Keratinocyte (primary cell): Measurements from ENCODE around the gene ANKZF1. TPM values are rescaled to one million over a fixed set of nuclear protein-coding genes. Genes with fewer than 3 reads are reported as not detected.

Source experiments
- DNase-seq: peaks from one replicate; pipeline ENCODE4 v3.0.0-alpha.2; 2011; ENCODE audit warnings: low read depth, missing footprints, low spot score
- FAIRE-seq: peaks from 2 replicates; lab custom pipeline; 2011; peaks lifted over from hg19 to GRCh38; lab: Jason Lieb, UNC
- H2AFZ ChIP-seq: 2 replicates; pipeline ENCODE4 v1.6.0; 2012; ENCODE audit warnings: low read length, control low read depth, inconsistent platforms; ENCODE audit not compliant: control insufficient read depth
- H3K27ac ChIP-seq: 2 replicates; pipeline ENCODE4 v1.5.1; 2011; ENCODE audit warnings: low read length; ENCODE audit not compliant: control insufficient read depth, insufficient read depth
- H3K27me3 ChIP-seq: 3 replicates; pipeline ENCODE4 v1.6.0; 2011; ENCODE audit warnings: low read length; ENCODE audit not compliant: control insufficient read depth, insufficient read depth; ENCODE audit errors: extremely low read depth
- H3K36me3 ChIP-seq, 2 experiments: 2 replicates in 1 of 2; 3 replicates in 1 of 2; pipeline ENCODE4 v1.5.1; 2011; ENCODE audit warnings: low read length in 2 of 2, mild to moderate bottlenecking in 1 of 2; ENCODE audit not compliant: control insufficient read depth in 2 of 2, insufficient read depth in 2 of 2; ENCODE audit errors: extremely low read depth in 1 of 2
- H3K4me1 ChIP-seq: 3 replicates; pipeline ENCODE4 v1.5.1; 2011; ENCODE audit warnings: low read length; ENCODE audit not compliant: control insufficient read depth, insufficient read depth; ENCODE audit errors: extremely low read depth
- H3K4me2 ChIP-seq: 3 replicates; pipeline ENCODE4 v1.6.0; 2011; ENCODE audit warnings: low read depth, low read length; ENCODE audit not compliant: control insufficient read depth, insufficient read depth; ENCODE audit errors: extremely low read depth
- H3K4me3 ChIP-seq, 3 experiments: fragments of 200-600 bp in 1 of 3; sonication (generic) in 1 of 3; 2 replicates in 2 of 3; 3 replicates in 1 of 3; pipeline ENCODE4 v1.5.1; 2011 to 2016; ENCODE audit warnings: low read length in 3 of 3, mild to moderate bottlenecking in 3 of 3, control low read depth in 2 of 3, inconsistent platforms in 1 of 3, low read depth in 1 of 3, mixed read lengths in 1 of 3, mixed run types in 1 of 3, moderate library complexity in 1 of 3; ENCODE audit not compliant: control insufficient read depth in 2 of 3, insufficient read depth in 2 of 3; ENCODE audit errors: extremely low read depth in 1 of 3
- H3K79me2 ChIP-seq: 2 replicates; pipeline ENCODE4 v1.6.0; 2012; ENCODE audit warnings: low read length; ENCODE audit not compliant: control insufficient read depth, insufficient read depth
- H3K9ac ChIP-seq: 3 replicates; pipeline ENCODE4 v1.6.0; 2011; ENCODE audit warnings: low read length; ENCODE audit not compliant: control insufficient read depth, insufficient read depth; ENCODE audit errors: extremely low read depth
- H3K9me1 ChIP-seq: 3 replicates; pipeline ENCODE4 v1.6.0; 2011; ENCODE audit warnings: low read length; ENCODE audit not compliant: control insufficient read depth, insufficient read depth; ENCODE audit errors: extremely low read depth
- H3K9me3 ChIP-seq: 2 replicates; pipeline ENCODE4 v1.5.1; 2012; ENCODE audit warnings: low read depth, low read length; ENCODE audit not compliant: control insufficient read depth
- H4K20me1 ChIP-seq: 3 replicates; pipeline ENCODE4 v1.6.0; 2011; ENCODE audit warnings: low read length; ENCODE audit not compliant: control insufficient read depth, insufficient read depth; ENCODE audit errors: extremely low read depth
- EZH2 ChIP-seq: IDR thresholded peaks from one replicate; pipeline ENCODE4 v1.6.1; 2012; ENCODE audit warnings: inconsistent platforms, mild to moderate bottlenecking, low read length, moderate library complexity
- dilution Hi-C: fragments of 300-500 bp; cut with MboI; formaldehyde crosslinking; loops from one replicate; pipeline ENCODE4 v1.7.0; 2020; ENCODE audit warnings: low sequenced_read_pairs; ENCODE audit not compliant: extremely low pct_ligation_motif_present
- polyA plus RNA-seq, 5 experiments: library from polyadenylated mRNA; depleted of rRNA in 3 of 5; stranded (reverse) in 3 of 5; stranded (forward) in 1 of 5; unstranded in 1 of 5; fragments of >200 nt; gene quantifications; 1 replicate in 1 of 5; 2 replicates in 3 of 5; 3 replicates in 1 of 5; pipeline versions ENCODE4 v1.2.1 to v1.2.3, GENCODE V29; 2011 to 2012; ENCODE audit warnings: missing spikeins in 2 of 5, low read depth in 1 of 5, low replicate concordance in 1 of 5
- TF ChIP-seq, protein P1 (sequence below), 3 experiments: IDR thresholded peaks in 1 of 3; conservative IDR thresholded peaks in 1 of 3; optimal IDR thresholded peaks in 1 of 3; 2 replicates in 2 of 3; 3 replicates in 1 of 3; pipeline versions ENCODE3 to v1.5.1; 2011; ENCODE audit warnings: low read length in 3 of 3, mild to moderate bottlenecking in 3 of 3, moderate library complexity in 2 of 3, control low read depth in 1 of 3, inconsistent platforms in 1 of 3; ENCODE audit not compliant: insufficient read depth in 2 of 3; ENCODE audit errors: extremely low read depth in 1 of 3

The ANKZF1 gene
- polyA plus RNA-seq, 1 donor (not counting 4 experiments of a cell fraction or from before 2014, with no cell fraction given) = 35.1 TPM

DNA sequence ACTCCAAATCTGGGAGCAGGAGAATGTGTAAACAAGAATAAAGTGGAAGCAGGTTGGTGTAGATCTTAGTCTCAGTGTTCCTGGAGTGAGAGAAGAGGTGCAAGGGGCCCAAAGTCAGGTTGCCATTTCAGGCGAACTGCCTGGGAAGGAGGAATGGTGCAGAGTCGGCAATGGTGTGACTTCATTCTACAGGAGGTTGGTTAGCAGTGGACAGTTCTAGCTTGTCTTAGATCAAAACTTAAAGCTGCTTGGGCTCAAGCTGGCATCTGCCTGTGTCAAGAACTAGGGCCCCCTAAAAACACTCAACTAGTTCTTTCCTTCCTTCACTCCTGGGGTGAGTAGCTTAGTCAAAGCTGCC, 19.2 kb downstream of the ANKZF1 start:
- H3K9me1 ChIP-seq = no peaks in the 10 kb centered on the region
- peak overlapping the region in 2 of 3 experiments; percentile 3 to 38 for H3K4me3 ChIP-seq
- peak overlapping the region; percentile 69 for H3K9ac ChIP-seq
- dilution Hi-C loops = no loop called here
- H3K79me2 ChIP-seq = peaks cover 60% of the 10 kb centered on the region
- no peaks in the 10 kb centered on the region for H3K9me3 ChIP-seq
- TF ChIP-seq, protein P1, sequence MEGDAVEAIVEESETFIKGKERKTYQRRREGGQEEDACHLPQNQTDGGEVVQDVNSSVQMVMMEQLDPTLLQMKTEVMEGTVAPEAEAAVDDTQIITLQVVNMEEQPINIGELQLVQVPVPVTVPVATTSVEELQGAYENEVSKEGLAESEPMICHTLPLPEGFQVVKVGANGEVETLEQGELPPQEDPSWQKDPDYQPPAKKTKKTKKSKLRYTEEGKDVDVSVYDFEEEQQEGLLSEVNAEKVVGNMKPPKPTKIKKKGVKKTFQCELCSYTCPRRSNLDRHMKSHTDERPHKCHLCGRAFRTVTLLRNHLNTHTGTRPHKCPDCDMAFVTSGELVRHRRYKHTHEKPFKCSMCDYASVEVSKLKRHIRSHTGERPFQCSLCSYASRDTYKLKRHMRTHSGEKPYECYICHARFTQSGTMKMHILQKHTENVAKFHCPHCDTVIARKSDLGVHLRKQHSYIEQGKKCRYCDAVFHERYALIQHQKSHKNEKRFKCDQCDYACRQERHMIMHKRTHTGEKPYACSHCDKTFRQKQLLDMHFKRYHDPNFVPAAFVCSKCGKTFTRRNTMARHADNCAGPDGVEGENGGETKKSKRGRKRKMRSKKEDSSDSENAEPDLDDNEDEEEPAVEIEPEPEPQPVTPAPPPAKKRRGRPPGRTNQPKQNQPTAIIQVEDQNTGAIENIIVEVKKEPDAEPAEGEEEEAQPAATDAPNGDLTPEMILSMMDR (optimal IDR thresholded peaks at IDR 0.05 in 1 of 3, IDR thresholded peaks at IDR 0.05 in 1 of 3, conservative IDR thresholded peaks at IDR 0.05 in 1 of 3; ENCODE audit: extremely low read depth in 1 of 3, insufficient read depth in 2 of 3, low read length in 3 of 3) = no peak
- TF ChIP-seq EZH2 = no peak
- FAIRE-seq = no peak
- no peak for DNase-seq
- H3K27ac ChIP-seq = peak overlapping the region; percentile 88
- H2AFZ ChIP-seq = no peak overlapping the region
- peaks cover 68% of the 10 kb centered on the region for H3K4me1 ChIP-seq
- peak overlapping the region; percentile 78 for H3K4me2 ChIP-seq
- H3K27me3 ChIP-seq = no peaks in the 10 kb centered on the region
- peaks cover 31 to 39% of the 10 kb centered on the region in 2 experiments for H3K36me3 ChIP-seq
- H4K20me1 ChIP-seq = peaks cover 5% of the 10 kb centered on the region

DNA sequence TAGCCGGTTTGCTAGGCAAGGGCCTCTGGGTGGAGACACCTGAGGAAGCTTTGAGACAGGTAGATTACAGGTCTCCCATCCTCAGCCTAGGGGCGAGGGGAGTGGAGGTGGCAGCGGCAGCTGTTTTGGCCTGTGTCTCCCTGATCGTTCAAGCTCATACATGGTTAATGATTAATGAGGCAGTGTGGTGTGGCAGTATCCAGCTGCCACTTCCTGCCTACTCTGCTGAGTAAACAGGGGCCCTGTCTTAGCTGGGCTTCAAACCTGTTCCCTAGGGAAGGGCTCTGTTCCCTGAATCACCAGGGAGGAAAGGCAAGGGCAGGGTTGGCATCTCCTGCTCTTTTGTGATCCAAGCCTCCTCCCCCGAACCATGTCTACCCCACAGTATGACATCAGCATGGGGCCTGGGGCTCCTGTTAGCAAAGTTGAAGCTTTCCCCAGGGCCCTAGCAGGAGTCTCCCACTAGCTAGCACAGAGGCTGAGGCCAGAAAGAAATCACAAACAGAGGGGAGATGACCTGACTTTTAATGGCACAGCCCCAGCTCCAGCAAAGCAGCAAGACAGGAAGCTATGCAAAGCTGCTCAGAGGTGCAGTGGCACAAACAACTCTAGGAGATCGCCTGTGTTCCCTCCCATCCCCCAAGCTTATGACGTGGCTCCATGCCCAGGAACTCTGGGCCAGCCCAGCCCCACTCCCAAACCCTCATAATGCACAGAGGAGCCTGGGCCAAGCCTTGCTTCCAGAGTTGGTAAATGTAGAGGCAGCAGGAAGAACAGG, 19.8 kb downstream of the ANKZF1 start:
- peaks cover 65% of the 10 kb centered on the region for H3K4me1 ChIP-seq
- H3K27ac ChIP-seq = peak overlapping the region; percentile 88
- TF ChIP-seq EZH2 = no peak
- TF ChIP-seq, protein P1 (optimal IDR thresholded peaks at IDR 0.05 in 1 of 3, IDR thresholded peaks at IDR 0.05 in 1 of 3, conservative IDR thresholded peaks at IDR 0.05 in 1 of 3; ENCODE audit: extremely low read depth in 1 of 3, insufficient read depth in 2 of 3, low read length in 3 of 3) = peak in 1 of 3 experiments; percentile 11
- no peak overlapping the region for H2AFZ ChIP-seq
- peak overlapping the region; percentile 69 for H3K9ac ChIP-seq
- H3K79me2 ChIP-seq = peaks cover 60% of the 10 kb centered on the region
- FAIRE-seq (peak; percentile 86), DNase-seq (peak; percentile 81)
- no peaks in the 10 kb centered on the region for H3K9me3 ChIP-seq
- peaks cover 31 to 39% of the 10 kb centered on the region in 2 experiments for H3K36me3 ChIP-seq
- no peaks in the 10 kb centered on the region for H3K27me3 ChIP-seq
- H3K9me1 ChIP-seq = no peaks in the 10 kb centered on the region
- H4K20me1 ChIP-seq = peaks cover 5% of the 10 kb centered on the region
- dilution Hi-C loops = no loop called here
- peak overlapping the region; percentile 78 for H3K4me2 ChIP-seq
- H3K4me3 ChIP-seq = peak overlapping the region; percentile 21 to 43 (median 40)
